Neuronal stem cell (in vitro differentiated cells): ENCODE measurements around the gene LRRC26.
"Not testable (repeated sequence)": the region's sequence is repeated elsewhere in the genome, so short reads cannot be mapped to it uniquely, and the experiment has no call there.

Source experiments
- DNase-seq: peaks from one replicate; pipeline ENCODE4 v3.0.0-alpha.2; 2013; ENCODE audit warnings: low spot score
- H2AFZ ChIP-seq: one replicate; pipeline ENCODE4 v1.6.1; 2013; ENCODE audit warnings: mild to moderate bottlenecking, low read length, inconsistent platforms
- H2AK5ac ChIP-seq: 2 replicates; pipeline ENCODE4 v1.6.1; 2013; ENCODE audit warnings: low read depth, mild to moderate bottlenecking, inconsistent platforms, low read length, moderate library complexity, mixed read lengths
- H2BK120ac ChIP-seq: 2 replicates; pipeline ENCODE4 v1.6.1; 2013; ENCODE audit warnings: low read depth, mild to moderate bottlenecking, inconsistent platforms, low read length, moderate library complexity, mixed read lengths
- H2BK12ac ChIP-seq: one replicate; pipeline ENCODE4 v1.6.1; 2013; ENCODE audit warnings: low read length, inconsistent platforms
- H2BK15ac ChIP-seq: 2 replicates; pipeline ENCODE4 v1.6.1; 2013; ENCODE audit warnings: mild to moderate bottlenecking, low read length, inconsistent platforms, mixed read lengths
- H2BK5ac ChIP-seq: one replicate; pipeline ENCODE4 v1.6.1; 2013; ENCODE audit warnings: inconsistent platforms, mild to moderate bottlenecking, low read length, moderate library complexity
- H3K14ac ChIP-seq: one replicate; pipeline ENCODE4 v1.6.1; 2013; ENCODE audit warnings: low read length, inconsistent platforms
- H3K18ac ChIP-seq: 2 replicates; pipeline ENCODE4 v1.6.1; 2013; ENCODE audit warnings: low read length, inconsistent platforms
- H3K23ac ChIP-seq: 2 replicates; pipeline ENCODE4 v1.6.1; 2013; ENCODE audit warnings: low read depth, mild to moderate bottlenecking, mixed read lengths, low read length, inconsistent platforms; ENCODE audit not compliant: poor library complexity
- H3K27ac ChIP-seq: replicated peaks from 3 replicates; pipeline ENCODE4 v1.5.1; 2013; ENCODE audit warnings: low read length, inconsistent platforms
- H3K27me3 ChIP-seq, 3 experiments: 2 replicates each; pipeline ENCODE4 v1.6.1; 2013; ENCODE audit warnings: low read length in 3 of 3, mild to moderate bottlenecking in 2 of 3, inconsistent platforms in 1 of 3, low read depth in 1 of 3, mixed read lengths in 1 of 3, moderate library complexity in 1 of 3; ENCODE audit not compliant: control insufficient read depth in 3 of 3, insufficient read depth in 3 of 3
- H3K36me3 ChIP-seq, 2 donors: replicated peaks in 1 of 2; 2 replicates each; pipeline ENCODE4 v1.6.1; 2013; ENCODE audit warnings: low read length in 2 of 2; ENCODE audit not compliant: control insufficient read depth in 2 of 2, insufficient read depth in 2 of 2
- H3K4ac ChIP-seq: 2 replicates; pipeline ENCODE4 v1.6.1; 2013; ENCODE audit warnings: inconsistent platforms, mild to moderate bottlenecking, low read length, moderate library complexity
- H3K4me1 ChIP-seq, 2 donors: 1 replicate in 1 of 2; 2 replicates in 1 of 2; pipeline ENCODE4 v1.6.1; 2013; ENCODE audit warnings: low read length in 2 of 2, low read depth in 1 of 2; ENCODE audit not compliant: control insufficient read depth in 2 of 2, insufficient read depth in 1 of 2
- H3K4me2 ChIP-seq: one replicate; pipeline ENCODE4 v1.6.1; 2013; ENCODE audit warnings: mild to moderate bottlenecking, low read length, inconsistent platforms; ENCODE audit not compliant: insufficient read depth, poor library complexity, severe bottlenecking
- H3K4me3 ChIP-seq, 2 donors: 2 replicates each; pipeline ENCODE4 v1.5.1; 2013; ENCODE audit warnings: low read length in 2 of 2, mild to moderate bottlenecking in 2 of 2, inconsistent platforms in 1 of 2, moderate library complexity in 1 of 2
- H3K79me1 ChIP-seq: one replicate; pipeline ENCODE4 v1.6.1; 2013; ENCODE audit warnings: low read depth, mild to moderate bottlenecking, inconsistent platforms, low read length, moderate library complexity
- H3K9ac ChIP-seq: one replicate; pipeline ENCODE4 v1.6.1; 2013; ENCODE audit warnings: mild to moderate bottlenecking, low read depth, low read length, inconsistent platforms; ENCODE audit not compliant: poor library complexity
- H3K9me3 ChIP-seq, 2 donors: replicated peaks in 1 of 2; 2 replicates each; pipeline versions ENCODE3 to v1.6.1; 2013; ENCODE audit warnings: low read length in 2 of 2, mild to moderate bottlenecking in 2 of 2, inconsistent platforms in 1 of 2, low read depth in 1 of 2, mixed read lengths in 1 of 2, moderate library complexity in 1 of 2; ENCODE audit not compliant: control insufficient read depth in 2 of 2, insufficient read depth in 1 of 2
- H4K8ac ChIP-seq: one replicate; pipeline ENCODE4 v1.6.1; 2013; ENCODE audit warnings: low read depth, mild to moderate bottlenecking, inconsistent platforms, low read length, moderate library complexity
- H4K91ac ChIP-seq: one replicate; pipeline ENCODE4 v1.6.1; 2013; ENCODE audit warnings: low read length, low read depth, mild to moderate bottlenecking, inconsistent platforms; ENCODE audit not compliant: poor library complexity
- WGBS, 2 donors: extraction: QIAGEN DNeasy Blood & Tissue Kit; methylation state at CpG; one replicate each; pipeline ENCODE4 v1.1.7; 2013; ENCODE audit warnings: missing lambda C conversion rate in 2 of 2, mixed read lengths in 1 of 2; ENCODE audit not compliant: insufficient read length in 2 of 2, insufficient replicate concordance in 1 of 2; ENCODE audit errors: extremely low coverage in 2 of 2; 5-methylcytosine and 5-hydroxymethylcytosine counted together

The LRRC26 gene

GRCh38 chr9:137127301-137128157 lies 42.3 kb downstream of the LRRC26 start:
- Histone ChIP-seq H3K4me2 (no peak overlapping the region), H4K8ac (no peak overlapping the region), H2BK120ac (no peak overlapping the region), H4K91ac (no peak overlapping the region), H3K4me3 (peak overlapping the region in 1 of 2 donors; percentile 93), H2BK12ac (no peak overlapping the region), H3K4ac (no peak overlapping the region), H2BK15ac (no peak overlapping the region), H3K36me3 (no peaks in the 10 kb centered on the region), H3K27ac (no peak overlapping the region), H3K9ac (no peak overlapping the region), H3K14ac (no peak overlapping the region), H3K27me3 (peaks cover 0 to 6% (median 2%) of the 10 kb centered on the region in 3 experiments), H3K79me1 (peaks cover 6% of the 10 kb centered on the region), H3K18ac (no peak overlapping the region), H2BK5ac (no peak overlapping the region), H3K9me3 (no peaks in the 10 kb centered on the region), H2AFZ (no peak overlapping the region), H2AK5ac (no peak overlapping the region), H3K4me1 (peaks cover 6 to 15% of the 10 kb centered on the region in 2 donors), H3K23ac (peak overlapping the region; percentile 4)
- WGBS, 2 donors, result no CpG with 5 or more reads among the region's 24 CpGs
- DNase-seq, result no peak

GRCh38 chr9:137126786-137127185 lies 43.1 kb downstream of the LRRC26 start:
- Histone ChIP-seq H4K8ac (no peak overlapping the region), H3K14ac (no peak overlapping the region), H4K91ac (no peak overlapping the region), H3K9me3 (no peaks in the 10 kb centered on the region), H2BK120ac (no peak overlapping the region), H2BK15ac (no peak overlapping the region), H3K36me3 (no peaks in the 10 kb centered on the region), H2AFZ (no peak overlapping the region), H3K4me2 (no peak overlapping the region), H3K27ac (no peak overlapping the region), H2BK5ac (no peak overlapping the region), H2AK5ac (no peak overlapping the region), H2BK12ac (no peak overlapping the region), H3K4me1 (peaks cover 6 to 17% of the 10 kb centered on the region in 2 donors), H3K4me3 (no peak overlapping the region), H3K4ac (no peak overlapping the region), H3K79me1 (peaks cover 6% of the 10 kb centered on the region), H3K18ac (no peak overlapping the region), H3K23ac (no peak overlapping the region), H3K9ac (no peak overlapping the region), H3K27me3 (peaks cover 0 to 6% (median 2%) of the 10 kb centered on the region in 3 experiments)
- WGBS, 2 donors, result no CpG with 5 or more reads among the region's 3 CpGs
- no peak for DNase-seq

- H4K91ac ChIP-seq, H3K9ac ChIP-seq, H3K27me3 ChIP-seq, DNase-seq, H3K27ac ChIP-seq, H4K8ac ChIP-seq, H2BK120ac ChIP-seq, H3K14ac ChIP-seq, H2BK12ac ChIP-seq, H3K9me3 ChIP-seq, H2AFZ ChIP-seq, H2AK5ac ChIP-seq, H2BK5ac ChIP-seq, H3K18ac ChIP-seq, H3K23ac ChIP-seq, H3K4me3 ChIP-seq, H3K36me3 ChIP-seq, H3K4me2 ChIP-seq, H3K79me1 ChIP-seq, H3K4ac ChIP-seq, H2BK15ac ChIP-seq: not testable (repeated sequence)
- no CpG with 5 or more reads among the region's 5 CpGs for WGBS, 2 donors
- H3K4me1 ChIP-seq, result peaks cover 4 to 17% of the 10 kb centered on the region in 2 donors
These were observed 45.8 kb downstream of the LRRC26 start for GRCh38 chr9:137123952-137124462.

GRCh38 chr9:137123468-137123837 lies 46.4 kb downstream of the LRRC26 start:
- H2AFZ ChIP-seq, result no peak overlapping the region
- no peaks in the 10 kb centered on the region for H3K27me3 ChIP-seq

More at GRCh38 chr9:137123468-137123837, 46.4 kb downstream of the LRRC26 start:
- no CpG with 5 or more reads among the region's 5 CpGs for WGBS, 2 donors
- H3K18ac ChIP-seq, result no peak overlapping the region
- H2BK15ac ChIP-seq, result no peak overlapping the region
- no peak overlapping the region for H2BK12ac ChIP-seq
- H3K4me3 ChIP-seq, result no peak overlapping the region
- H2AK5ac ChIP-seq, result no peak overlapping the region
- no peak overlapping the region for H4K8ac ChIP-seq
- no peaks in the 10 kb centered on the region for H3K9me3 ChIP-seq
- no peak overlapping the region for H3K4ac ChIP-seq
- H2BK5ac ChIP-seq, result no peak overlapping the region
- no peak overlapping the region for H3K23ac ChIP-seq
- H3K9ac ChIP-seq, result no peak overlapping the region
- H3K79me1 ChIP-seq, result peaks cover 2% of the 10 kb centered on the region
- no peak overlapping the region for H3K4me2 ChIP-seq
- no peak overlapping the region for H4K91ac ChIP-seq
- H3K14ac ChIP-seq, result no peak overlapping the region
- DNase-seq, result no peak
- no peak overlapping the region for H3K27ac ChIP-seq
- H2BK120ac ChIP-seq, result no peak overlapping the region
- H3K36me3 ChIP-seq, result no peaks in the 10 kb centered on the region
- peaks cover 0 to 12% of the 10 kb centered on the region in 2 donors for H3K4me1 ChIP-seq
